ENCODE measurements around the gene TTC38. TPM values are rescaled to one million over a fixed set of nuclear protein-coding genes. Genes with fewer than 3 reads are reported as not detected.

Gene TTC38
- total and polyA plus RNA-seq, 2 donors, result 24.7 to 32.6 TPM

Other genes starting within 250 kb of the TTC38 start
- gene PPARA, start 117.5 kb upstream of the TTC38 start, total RNA-seq, result 22.8 TPM
- gene PPARA, start 117.5 kb upstream of the TTC38 start, polyA plus RNA-seq, result 12.5 TPM
- gene CDPF1, start 17.7 kb upstream of the TTC38 start, total RNA-seq, result 9.0 TPM
- gene CDPF1, start 17.7 kb upstream of the TTC38 start, polyA plus RNA-seq, result 20.0 TPM
- gene PKDREJ, start 4.7 kb upstream of the TTC38 start, total RNA-seq, result 0.05 TPM
- gene PKDREJ, start 4.7 kb upstream of the TTC38 start, polyA plus RNA-seq, result 0.14 TPM
- gene GTSE1, start 28.9 kb downstream of the TTC38 start, total RNA-seq, result 6.6 TPM
- 0.33 TPM for gene GTSE1, start 28.9 kb downstream of the TTC38 start, polyA plus RNA-seq
- gene TRMU, start 67.7 kb downstream of the TTC38 start, total RNA-seq, result 27.1 TPM
- gene TRMU, start 67.7 kb downstream of the TTC38 start, polyA plus RNA-seq, result 21.0 TPM